PC-9 (cell line): Measurements from ENCODE around the gene IKBKE. TPM values are rescaled to one million over a fixed set of nuclear protein-coding genes. Genes with fewer than 3 reads are reported as not detected.

Source experiments
- BruUV-seq: library from RNA; stranded (reverse); fragments of 400-500 nt; replicated peaks from 2 replicates; lab custom pipeline; 2021; lab: Mats Ljungman, UMichigan
- CTCF ChIA-PET: fragments of 300-600 bp; sonication (Branson Sonifier 250); formaldehyde crosslinking; loops from one replicate; lab custom pipeline; 2022; ENCODE audit warnings: antibody characterized with exemption; lab: Charles Lee
- POLR2A ChIA-PET: fragments of 300-600 bp; sonication (Branson Sonifier 250); formaldehyde crosslinking; loops from one replicate; lab custom pipeline; 2022; ENCODE audit warnings: antibody characterized with exemption; ENCODE audit not compliant: unreplicated experiment; lab: Charles Lee
- DNase-seq, 2 experiments: peaks; one replicate each; pipeline versions ENCODE4 v3.0.0 to v3.0.0-alpha.2; 2015 to 2022; ENCODE audit warnings: mixed read lengths in 1 of 2
- H2AFZ ChIP-seq: fragments of 200-600 bp; sonication (generic); 2 replicates; pipeline ENCODE4 v1.8.1; 2017; ENCODE audit warnings: antibody characterized with exemption
- H3F3A ChIP-seq: fragments of 200-600 bp; sonication (generic); 2 replicates; pipeline ENCODE4 v1.8.1; 2017; ENCODE audit warnings: antibody characterized with exemption, mild to moderate bottlenecking, low read depth; ENCODE audit not compliant: insufficient read depth
- H3K27ac ChIP-seq: fragments of 200-600 bp; sonication (generic); 2 replicates; pipeline ENCODE4 v1.6.1; 2016; ENCODE audit warnings: mixed run types
- H3K27me3 ChIP-seq: fragments of 200-600 bp; sonication (generic); 2 replicates; pipeline ENCODE4 v1.6.1; 2016; ENCODE audit warnings: low read depth, mixed run types; ENCODE audit not compliant: insufficient read depth
- H3K36me3 ChIP-seq: fragments of 200-600 bp; sonication (generic); 2 replicates; pipeline ENCODE4 v1.6.1; 2016; ENCODE audit warnings: low read depth, mixed run types
- H3K4me1 ChIP-seq: fragments of 200-600 bp; sonication (generic); replicated peaks from 2 replicates; pipeline ENCODE4 v1.6.1; 2016; ENCODE audit warnings: mixed run types; ENCODE audit not compliant: insufficient read depth
- H3K4me2 ChIP-seq: fragments of 200-600 bp; sonication (generic); 2 replicates; pipeline ENCODE4 v1.6.1; 2017; ENCODE audit warnings: mixed run types
- H3K4me3 ChIP-seq: fragments of 200-600 bp; sonication (generic); 2 replicates; pipeline ENCODE4 v1.6.1; 2016; ENCODE audit warnings: mixed run types
- H3K79me2 ChIP-seq: fragments of 200-600 bp; sonication (generic); 2 replicates; pipeline ENCODE4 v1.6.1; 2017; ENCODE audit warnings: low read depth, mixed run types
- H3K9me2 ChIP-seq: fragments of 200-600 bp; sonication (generic); 2 replicates; pipeline ENCODE4 v1.8.1; 2017; ENCODE audit warnings: mild to moderate bottlenecking; ENCODE audit not compliant: insufficient read depth
- H3K9me3 ChIP-seq: fragments of 200-600 bp; sonication (generic); 2 replicates; pipeline ENCODE4 v1.8.1; 2016; ENCODE audit warnings: low read depth; ENCODE audit not compliant: insufficient read depth
- H4K20me1 ChIP-seq: fragments of 200-600 bp; sonication (generic); 2 replicates; pipeline ENCODE4 v1.8.1; 2017; ENCODE audit not compliant: insufficient read depth
- CTCF ChIP-seq: fragments of 200-600 bp; sonication (generic); conservative IDR thresholded peaks from 2 replicates; pipeline ENCODE4 v1.6.1; 2017; ENCODE audit warnings: mixed run types, antibody characterized with exemption, mild to moderate bottlenecking, moderate library complexity
- EZH2 ChIP-seq: fragments of 200-600 bp; sonication (generic); IDR thresholded peaks from 2 replicates; pipeline ENCODE4 v1.8.0; 2017; ENCODE audit warnings: antibody characterized with exemption, low read depth
- intact Hi-C: fragments of 100-400 bp; cut with micrococcal nuclease; formaldehyde crosslinking; loops from one replicate; pipeline ENCODE4 v1.10.0; 2022; ENCODE audit not compliant: unreplicated experiment
- total RNA-seq: library from RNA; stranded (reverse); gene quantifications from 2 replicates; pipeline ENCODE4 v1.2.3, GENCODE V29; 2021

The IKBKE gene
- total RNA-seq, 1 experiment from 2014 or later: 12.5 TPM

DNA sequence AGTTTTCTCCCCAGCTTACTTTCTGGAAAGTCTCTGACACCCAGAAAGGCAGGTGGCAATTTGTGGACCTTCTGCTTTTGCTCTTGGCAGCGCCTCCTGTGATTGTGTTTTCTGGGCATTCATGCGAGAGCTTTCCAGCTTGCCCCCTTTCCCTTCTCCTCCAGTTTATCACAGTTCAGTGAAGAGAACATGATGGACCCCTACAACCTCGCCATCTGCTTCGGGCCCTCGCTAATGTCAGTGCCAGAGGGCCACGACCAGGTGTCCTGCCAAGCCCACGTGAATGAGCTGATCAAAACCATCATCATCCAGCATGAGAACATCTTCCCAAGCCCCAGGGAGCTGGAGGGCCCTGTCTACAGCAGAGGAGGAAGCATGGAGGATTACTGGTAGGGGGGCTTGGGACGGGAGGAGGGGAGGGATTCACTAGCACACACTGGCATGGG is 24.3 kb upstream of the IKBKE start:
- BruUV-seq: no TSS peak
- ChIA-PET CTCF (no interaction called here), POLR2A (interaction anchor here (0.7 kb wide), 2 partner anchors 9 to 51 kb away, joined by 7 to 8 read pairs; no protein-coding TSS in a partner anchor)
- Histone ChIP-seq H3K9me2 (no peaks in the 10 kb centered on the region), H3K9me3 (no peaks in the 10 kb centered on the region), H3K4me3 (no peak overlapping the region), H3F3A (0 out of 2 replicates have a peak, but pooled peaks cover 9% of the 10 kb centered on the region), H3K4me2 (no peak overlapping the region), H3K36me3 (peaks cover 22% of the 10 kb centered on the region), H4K20me1 (no peaks in the 10 kb centered on the region; the same call in 1 of the 2 replicates), H3K27me3 (no peaks in the 10 kb centered on the region), H2AFZ (no peak overlapping the region), H3K27ac (no peak overlapping the region), H3K4me1 (peaks cover 6% of the 10 kb centered on the region; the same call in 1 of the 2 replicates), H3K79me2 (no peaks in the 10 kb centered on the region)
- intact Hi-C loops: no loop called here
- TF ChIP-seq EZH2: no peak
- TF ChIP-seq CTCF: no peak
- no peak for DNase-seq

GRCh38 chr1:206446688-206447421 is 23.4 kb upstream of the IKBKE start:
- Histone ChIP-seq H4K20me1 (no peaks in the 10 kb centered on the region; the same call in 1 of the 2 replicates), H2AFZ (no peak overlapping the region), H3K27ac (no peak overlapping the region), H3K9me3 (no peaks in the 10 kb centered on the region), H3K4me2 (no peak overlapping the region), H3K27me3 (no peaks in the 10 kb centered on the region), H3K9me2 (no peaks in the 10 kb centered on the region), H3K4me1 (peaks cover 6% of the 10 kb centered on the region; the same call in 1 of the 2 replicates), H3K4me3 (no peak overlapping the region), H3F3A (0 out of 2 replicates have a peak, but pooled peaks cover 9% of the 10 kb centered on the region), H3K36me3 (peaks cover 25% of the 10 kb centered on the region), H3K79me2 (no peaks in the 10 kb centered on the region)
- DNase-seq: no peak
- intact Hi-C loops: no loop called here
- no peak for TF ChIP-seq EZH2
- TF ChIP-seq CTCF: no peak
- ChIA-PET POLR2A (no interaction called here), CTCF (interaction anchor here (0.6 kb wide), 1 partner anchor 15 kb away, joined by 15 read pairs; no protein-coding TSS in a partner anchor)
- BruUV-seq: no TSS peak

DNA sequence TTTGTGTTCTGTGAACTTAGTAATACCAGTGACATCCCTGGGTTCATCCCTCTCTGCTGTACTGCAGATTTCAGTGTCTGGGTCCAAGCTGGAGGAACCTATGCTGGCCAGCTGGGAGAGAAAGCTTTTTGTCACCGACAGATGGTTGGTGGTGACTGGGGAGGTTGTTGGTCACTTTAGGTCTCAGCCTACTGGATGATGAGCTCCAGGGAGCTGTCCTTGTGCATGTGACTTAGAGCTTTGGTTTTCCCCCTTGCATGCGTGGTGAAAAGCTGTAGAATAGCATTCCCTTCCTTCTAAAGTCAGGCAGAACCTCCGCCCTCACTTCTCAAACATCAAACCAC is 22.9 kb upstream of the IKBKE start:
- no TSS peak for BruUV-seq
- H3K79me2 ChIP-seq: no peaks in the 10 kb centered on the region
- POLR2A ChIA-PET: no interaction called here
- no peak overlapping the region for H2AFZ ChIP-seq
- no peaks in the 10 kb centered on the region for H3K9me3 ChIP-seq
- peaks cover 29% of the 10 kb centered on the region for H3K36me3 ChIP-seq
- CTCF ChIA-PET: interaction anchor here (0.6 kb wide), 1 partner anchor 14 kb away, joined by 15 read pairs; no protein-coding TSS in a partner anchor
- H4K20me1 ChIP-seq: no peaks in the 10 kb centered on the region; the same call in 1 of the 2 replicates
- 0 out of 2 replicates have a peak, but pooled peaks cover 9% of the 10 kb centered on the region for H3F3A ChIP-seq
- no peak for DNase-seq
- no peaks in the 10 kb centered on the region for H3K9me2 ChIP-seq
- intact Hi-C loops: no loop called here
- TF ChIP-seq CTCF (no peak), EZH2 (no peak)
- H3K27me3 ChIP-seq: no peaks in the 10 kb centered on the region
- no peak overlapping the region for H3K4me2 ChIP-seq
- H3K27ac ChIP-seq: no peak overlapping the region
- no peak overlapping the region for H3K4me3 ChIP-seq
- peaks cover 6% of the 10 kb centered on the region; the same call in 1 of the 2 replicates for H3K4me1 ChIP-seq
